K562 (cell line): Measurements from ENCODE around the gene CHRNE. TPM values are rescaled to one million over a fixed set of nuclear protein-coding genes. Genes with fewer than 3 reads are reported as not detected.

ENCODE experiments used
- MED1 ChIP-seq: sonication (generic); formaldehyde crosslinking; IDR thresholded peaks from 2 replicates; pipeline ENCODE4 v1.8.1; 2023; ENCODE audit warnings: missing genetic modification reagents, borderline replicate concordance
- MTA2 ChIP-seq: fragments of 450-650 bp; IDR thresholded peaks from 2 replicates; pipeline ENCODE4 v1.6.1; 2016; ENCODE audit warnings: low read depth
- NR2C1 ChIP-seq, 2 experiments: fragments of 450-650 bp; IDR thresholded peaks; 2 replicates each; pipeline ENCODE4 v1.6.1; 2017; ENCODE audit warnings: mild to moderate bottlenecking in 2 of 2, antibody characterized with exemption in 1 of 2, inconsistent platforms in 1 of 2, missing compliant biosample characterization in 1 of 2, missing genetic modification characterization in 1 of 2
- RNF2 ChIP-seq: sonication (generic); IDR thresholded peaks from 2 replicates; pipeline ENCODE4 v1.6.1; 2016
- SAFB2 ChIP-seq: fragments of 200-400 bp; formaldehyde crosslinking; IDR thresholded peaks from 2 replicates; pipeline ENCODE4 v1.6.1; 2018; ENCODE audit warnings: borderline replicate concordance, low read length, low read depth, moderate library complexity; ENCODE audit not compliant: severe bottlenecking
- ZNF282 ChIP-seq: sonication (generic); formaldehyde crosslinking; IDR thresholded peaks from 2 replicates; pipeline ENCODE4 v1.8.1; 2023; ENCODE audit warnings: missing genetic modification reagents
- polyA plus RNA-seq, 8 experiments: library from polyadenylated mRNA; depleted of rRNA in 4 of 8; stranded (reverse) in 5 of 8; unstranded in 3 of 8; fragments of >200 nt; fragmentation: Nextera tagmentation in 2 of 8; fragmentation: Illumina TruSeq in 1 of 8; extraction: Ambion mirVana in 2 of 8; extraction: Trizol in 1 of 8; gene quantifications; 2 replicates each; pipeline versions ENCODE4 v1.2.1 to v1.2.3, GENCODE V29; 2011 to 2014; ENCODE audit warnings: inconsistent platforms in 1 of 8, missing spikeins in 1 of 8
- total RNA-seq, 7 experiments: library from RNA; depleted of rRNA in 6 of 7; stranded (reverse); fragments of >200 nt in 6 of 7; fragmentation: Illumina TruSeq in 2 of 7; extraction: Trizol in 2 of 7; gene quantifications; 2 replicates each; pipeline versions ENCODE4 v1.2.1 to v1.2.3, GENCODE V29; 2011 to 2021; ENCODE audit warnings: low replicate concordance in 1 of 7
- TF ChIP-seq, protein P1 (sequence below): fragments of 450-650 bp; IDR thresholded peaks from 2 replicates; pipeline ENCODE4 v1.6.1; 2016; ENCODE audit warnings: low read depth
- TF ChIP-seq, protein P2 (sequence below): sonication (generic); formaldehyde crosslinking; IDR thresholded peaks from 2 replicates; pipeline ENCODE4 v1.8.1; 2023; ENCODE audit warnings: mild to moderate bottlenecking, missing genetic modification reagents
- TF ChIP-seq, protein P3 (sequence below): fragments of 450-650 bp; IDR thresholded peaks from 2 replicates; pipeline ENCODE4 v1.6.1; 2017; ENCODE audit warnings: antibody characterized with exemption, mild to moderate bottlenecking
- TF ChIP-seq, protein P4 (sequence below): fragments of 450-650 bp; IDR thresholded peaks from 2 replicates; pipeline ENCODE4 v1.6.1; 2016; ENCODE audit warnings: missing biosample characterization, missing genetic modification characterization

Gene CHRNE
- total and polyA plus RNA-seq, 9 of the 15 experiments (the other 6 are each of a cell fraction or from before 2014, with no cell fraction given): not detected

DNA sequence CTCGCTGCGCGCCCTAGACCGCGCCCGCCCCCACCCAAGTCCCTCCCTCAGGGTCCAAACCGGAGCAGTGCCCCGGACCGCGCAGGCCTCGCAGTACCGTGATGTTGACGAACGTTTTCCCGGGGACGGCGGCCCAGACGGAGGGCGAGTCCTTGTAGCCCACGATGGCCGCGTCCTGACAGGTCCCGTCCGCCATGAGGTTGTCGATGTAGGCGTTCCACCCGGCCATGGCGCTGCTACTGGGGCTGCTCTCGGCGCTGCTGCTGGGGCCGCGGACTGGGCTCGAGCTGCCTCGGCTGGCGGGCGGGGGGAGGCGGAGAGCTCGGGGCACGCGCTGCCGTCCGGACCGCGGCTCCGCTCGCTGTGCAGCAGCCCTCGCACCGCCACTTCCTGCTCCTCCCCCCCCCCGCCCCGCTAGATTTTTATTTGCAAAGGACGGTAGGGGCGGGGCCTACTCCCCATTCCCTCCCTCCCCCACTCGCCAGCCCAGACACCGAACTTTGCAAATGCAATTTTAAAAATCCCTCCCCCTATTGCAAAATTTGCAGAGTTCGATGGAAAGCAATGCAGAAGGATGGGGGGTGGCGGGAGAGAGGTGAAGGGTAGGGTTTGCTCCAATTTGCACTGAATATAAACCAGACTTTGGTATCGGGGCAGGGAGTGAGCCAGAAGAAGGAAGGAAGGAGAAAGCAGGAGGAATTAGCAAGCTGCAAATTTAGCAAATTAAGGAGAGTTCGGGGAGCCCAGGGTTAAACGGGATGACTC is 45.5 kb upstream of the CHRNE start, which contains the start of gene PFN1 (continued):
- TF ChIP-seq MTA2 (peak; percentile 29; the same call in 1 of the 2 replicates), RNF2 (no peak), SAFB2 (no peak), NR2C1 (IDR thresholded peaks at IDR 0.05) (no peak), NR2C1 (tag; IDR thresholded peaks at IDR 0.05) (no peak), ZNF282 (CRISPR knock-in tag) (no peak), MED1 (CRISPR knock-in tag) (no peak)
- TF ChIP-seq, protein P1, sequence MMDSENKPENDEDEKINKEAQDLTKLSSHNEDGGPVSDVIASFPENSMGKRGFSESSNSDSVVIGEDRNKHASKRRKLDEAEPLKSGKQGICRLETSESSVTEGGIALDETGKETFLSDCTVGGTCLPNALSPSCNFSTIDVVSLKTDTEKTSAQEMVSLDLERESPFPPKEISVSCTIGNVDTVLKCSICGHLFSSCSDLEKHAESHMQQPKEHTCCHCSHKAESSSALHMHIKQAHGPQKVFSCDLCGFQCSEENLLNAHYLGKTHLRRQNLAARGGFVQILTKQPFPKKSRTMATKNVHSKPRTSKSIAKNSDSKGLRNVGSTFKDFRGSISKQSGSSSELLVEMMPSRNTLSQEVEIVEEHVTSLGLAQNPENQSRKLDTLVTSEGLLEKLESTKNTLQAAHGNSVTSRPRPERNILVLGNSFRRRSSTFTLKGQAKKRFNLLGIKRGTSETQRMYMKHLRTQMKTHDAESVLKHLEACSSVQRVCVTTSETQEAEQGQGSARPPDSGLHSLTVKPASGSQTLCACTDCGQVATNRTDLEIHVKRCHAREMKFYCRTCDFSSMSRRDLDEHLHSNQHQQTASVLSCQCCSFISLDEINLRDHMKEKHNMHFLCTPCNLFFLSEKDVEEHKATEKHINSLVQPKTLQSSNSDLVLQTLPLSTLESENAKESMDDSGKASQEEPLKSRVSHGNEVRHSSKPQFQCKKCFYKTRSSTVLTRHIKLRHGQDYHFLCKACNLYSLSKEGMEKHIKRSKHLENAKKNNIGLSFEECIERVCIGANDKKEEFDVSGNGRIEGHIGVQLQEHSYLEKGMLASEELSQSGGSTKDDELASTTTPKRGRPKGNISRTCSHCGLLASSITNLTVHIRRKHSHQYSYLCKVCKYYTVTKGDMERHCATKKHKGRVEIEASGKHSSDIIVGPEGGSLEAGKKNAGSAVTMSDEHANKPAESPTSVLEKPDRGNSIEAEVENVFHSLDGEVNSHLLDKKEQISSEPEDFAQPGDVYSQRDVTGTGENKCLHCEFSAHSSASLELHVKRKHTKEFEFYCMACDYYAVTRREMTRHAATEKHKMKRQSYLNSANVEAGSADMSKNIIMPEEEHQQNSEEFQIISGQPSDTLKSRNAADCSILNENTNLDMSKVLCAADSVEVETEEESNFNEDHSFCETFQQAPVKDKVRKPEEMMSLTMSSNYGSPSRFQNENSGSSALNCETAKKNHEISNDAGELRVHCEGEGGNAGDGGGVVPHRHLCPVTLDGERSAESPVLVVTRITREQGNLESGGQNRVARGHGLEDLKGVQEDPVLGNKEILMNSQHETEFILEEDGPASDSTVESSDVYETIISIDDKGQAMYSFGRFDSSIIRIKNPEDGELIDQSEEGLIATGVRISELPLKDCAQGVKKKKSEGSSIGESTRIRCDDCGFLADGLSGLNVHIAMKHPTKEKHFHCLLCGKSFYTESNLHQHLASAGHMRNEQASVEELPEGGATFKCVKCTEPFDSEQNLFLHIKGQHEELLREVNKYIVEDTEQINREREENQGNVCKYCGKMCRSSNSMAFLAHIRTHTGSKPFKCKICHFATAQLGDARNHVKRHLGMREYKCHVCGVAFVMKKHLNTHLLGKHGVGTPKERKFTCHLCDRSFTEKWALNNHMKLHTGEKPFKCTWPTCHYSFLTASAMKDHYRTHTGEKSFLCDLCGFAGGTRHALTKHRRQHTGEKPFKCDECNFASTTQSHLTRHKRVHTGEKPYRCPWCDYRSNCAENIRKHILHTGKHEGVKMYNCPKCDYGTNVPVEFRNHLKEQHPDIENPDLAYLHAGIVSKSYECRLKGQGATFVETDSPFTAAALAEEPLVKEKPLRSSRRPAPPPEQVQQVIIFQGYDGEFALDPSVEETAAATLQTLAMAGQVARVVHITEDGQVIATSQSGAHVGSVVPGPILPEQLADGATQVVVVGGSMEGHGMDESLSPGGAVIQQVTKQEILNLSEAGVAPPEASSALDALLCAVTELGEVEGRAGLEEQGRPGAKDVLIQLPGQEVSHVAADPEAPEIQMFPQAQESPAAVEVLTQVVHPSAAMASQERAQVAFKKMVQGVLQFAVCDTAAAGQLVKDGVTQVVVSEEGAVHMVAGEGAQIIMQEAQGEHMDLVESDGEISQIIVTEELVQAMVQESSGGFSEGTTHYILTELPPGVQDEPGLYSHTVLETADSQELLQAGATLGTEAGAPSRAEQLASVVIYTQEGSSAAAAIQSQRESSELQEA: no peak
- TF ChIP-seq, protein P2, sequence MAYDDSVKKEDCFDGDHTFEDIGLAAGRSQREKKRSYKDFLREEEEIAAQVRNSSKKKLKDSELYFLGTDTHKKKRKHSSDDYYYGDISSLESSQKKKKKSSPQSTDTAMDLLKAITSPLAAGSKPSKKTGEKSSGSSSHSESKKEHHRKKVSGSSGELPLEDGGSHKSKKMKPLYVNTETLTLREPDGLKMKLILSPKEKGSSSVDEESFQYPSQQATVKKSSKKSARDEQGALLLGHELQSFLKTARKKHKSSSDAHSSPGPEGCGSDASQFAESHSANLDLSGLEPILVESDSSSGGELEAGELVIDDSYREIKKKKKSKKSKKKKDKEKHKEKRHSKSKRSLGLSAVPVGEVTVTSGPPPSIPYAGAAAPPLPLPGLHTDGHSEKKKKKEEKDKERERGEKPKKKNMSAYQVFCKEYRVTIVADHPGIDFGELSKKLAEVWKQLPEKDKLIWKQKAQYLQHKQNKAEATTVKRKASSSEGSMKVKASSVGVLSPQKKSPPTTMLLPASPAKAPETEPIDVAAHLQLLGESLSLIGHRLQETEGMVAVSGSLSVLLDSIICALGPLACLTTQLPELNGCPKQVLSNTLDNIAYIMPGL: no peak; the same call in 1 of the 2 replicates
- TF ChIP-seq, protein P3, sequence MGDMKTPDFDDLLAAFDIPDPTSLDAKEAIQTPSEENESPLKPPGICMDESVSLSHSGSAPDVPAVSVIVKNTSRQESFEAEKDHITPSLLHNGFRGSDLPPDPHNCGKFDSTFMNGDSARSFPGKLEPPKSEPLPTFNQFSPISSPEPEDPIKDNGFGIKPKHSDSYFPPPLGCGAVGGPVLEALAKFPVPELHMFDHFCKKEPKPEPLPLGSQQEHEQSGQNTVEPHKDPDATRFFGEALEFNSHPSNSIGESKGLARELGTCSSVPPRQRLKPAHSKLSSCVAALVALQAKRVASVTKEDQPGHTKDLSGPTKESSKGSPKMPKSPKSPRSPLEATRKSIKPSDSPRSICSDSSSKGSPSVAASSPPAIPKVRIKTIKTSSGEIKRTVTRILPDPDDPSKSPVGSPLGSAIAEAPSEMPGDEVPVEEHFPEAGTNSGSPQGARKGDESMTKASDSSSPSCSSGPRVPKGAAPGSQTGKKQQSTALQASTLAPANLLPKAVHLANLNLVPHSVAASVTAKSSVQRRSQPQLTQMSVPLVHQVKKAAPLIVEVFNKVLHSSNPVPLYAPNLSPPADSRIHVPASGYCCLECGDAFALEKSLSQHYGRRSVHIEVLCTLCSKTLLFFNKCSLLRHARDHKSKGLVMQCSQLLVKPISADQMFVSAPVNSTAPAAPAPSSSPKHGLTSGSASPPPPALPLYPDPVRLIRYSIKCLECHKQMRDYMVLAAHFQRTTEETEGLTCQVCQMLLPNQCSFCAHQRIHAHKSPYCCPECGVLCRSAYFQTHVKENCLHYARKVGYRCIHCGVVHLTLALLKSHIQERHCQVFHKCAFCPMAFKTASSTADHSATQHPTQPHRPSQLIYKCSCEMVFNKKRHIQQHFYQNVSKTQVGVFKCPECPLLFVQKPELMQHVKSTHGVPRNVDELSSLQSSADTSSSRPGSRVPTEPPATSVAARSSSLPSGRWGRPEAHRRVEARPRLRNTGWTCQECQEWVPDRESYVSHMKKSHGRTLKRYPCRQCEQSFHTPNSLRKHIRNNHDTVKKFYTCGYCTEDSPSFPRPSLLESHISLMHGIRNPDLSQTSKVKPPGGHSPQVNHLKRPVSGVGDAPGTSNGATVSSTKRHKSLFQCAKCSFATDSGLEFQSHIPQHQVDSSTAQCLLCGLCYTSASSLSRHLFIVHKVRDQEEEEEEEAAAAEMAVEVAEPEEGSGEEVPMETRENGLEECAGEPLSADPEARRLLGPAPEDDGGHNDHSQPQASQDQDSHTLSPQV: no peak
- TF ChIP-seq, protein P4, sequence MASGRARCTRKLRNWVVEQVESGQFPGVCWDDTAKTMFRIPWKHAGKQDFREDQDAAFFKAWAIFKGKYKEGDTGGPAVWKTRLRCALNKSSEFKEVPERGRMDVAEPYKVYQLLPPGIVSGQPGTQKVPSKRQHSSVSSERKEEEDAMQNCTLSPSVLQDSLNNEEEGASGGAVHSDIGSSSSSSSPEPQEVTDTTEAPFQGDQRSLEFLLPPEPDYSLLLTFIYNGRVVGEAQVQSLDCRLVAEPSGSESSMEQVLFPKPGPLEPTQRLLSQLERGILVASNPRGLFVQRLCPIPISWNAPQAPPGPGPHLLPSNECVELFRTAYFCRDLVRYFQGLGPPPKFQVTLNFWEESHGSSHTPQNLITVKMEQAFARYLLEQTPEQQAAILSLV (tag): no peak
